Fibroblast of lung (primary cell): ENCODE data around the gene ACTL9. TPM values are rescaled to one million over a fixed set of nuclear protein-coding genes. Genes with fewer than 3 reads are reported as not detected.

ENCODE experiments used
- DNase-seq, 2 donors: peaks; one replicate each; pipeline versions ENCODE4 v3.0.0 to v3.0.0-alpha.2; 2010; ENCODE audit warnings: low read depth in 2 of 2
- H2AFZ ChIP-seq: 2 replicates; pipeline ENCODE4 v1.5.1; 2012; ENCODE audit warnings: low read length, control low read depth, inconsistent platforms
- H3K27ac ChIP-seq: 2 replicates; pipeline ENCODE4 v1.5.1; 2011; ENCODE audit warnings: low read length, control low read depth; ENCODE audit not compliant: insufficient read depth
- H3K27me3 ChIP-seq: 2 replicates; pipeline ENCODE4 v1.5.1; 2011; ENCODE audit warnings: mild to moderate bottlenecking, low read length; ENCODE audit not compliant: control insufficient read depth, insufficient read depth
- H3K36me3 ChIP-seq: 2 replicates; pipeline ENCODE4 v1.5.1; 2011; ENCODE audit warnings: low read length; ENCODE audit not compliant: control insufficient read depth, insufficient read depth
- H3K4me1 ChIP-seq: 2 replicates; pipeline ENCODE4 v1.5.1; 2011; ENCODE audit warnings: low read length; ENCODE audit not compliant: control insufficient read depth, insufficient read depth; ENCODE audit errors: extremely low read depth
- H3K4me2 ChIP-seq: 2 replicates; pipeline ENCODE4 v1.5.1; 2011; ENCODE audit warnings: low read length, control low read depth; ENCODE audit not compliant: insufficient read depth; ENCODE audit errors: extremely low read depth
- H3K4me3 ChIP-seq, 4 experiments: fragments of 200-600 bp in 1 of 4; sonication (generic) in 1 of 4; replicated peaks in 1 of 4; 2 replicates each; pipeline ENCODE4 v1.5.1; 2011 to 2016; ENCODE audit warnings: low read length in 4 of 4, low read depth in 3 of 4, mild to moderate bottlenecking in 3 of 4, control low read depth in 2 of 4, inconsistent platforms in 1 of 4, mixed read lengths in 1 of 4; ENCODE audit not compliant: insufficient read depth in 1 of 4; ENCODE audit errors: control extremely low read depth in 1 of 4
- H3K79me2 ChIP-seq: 2 replicates; pipeline ENCODE4 v1.5.1; 2012; ENCODE audit warnings: mild to moderate bottlenecking, low read length, inconsistent platforms; ENCODE audit not compliant: control insufficient read depth, insufficient read depth
- H3K9ac ChIP-seq: 2 replicates; pipeline ENCODE4 v1.5.1; 2011; ENCODE audit warnings: mild to moderate bottlenecking, low read length, control low read depth; ENCODE audit not compliant: insufficient read depth
- H3K9me3 ChIP-seq: 2 replicates; pipeline ENCODE4 v1.5.1; 2012; ENCODE audit warnings: low read depth, low read length; ENCODE audit not compliant: control insufficient read depth, insufficient read depth
- H4K20me1 ChIP-seq: 2 replicates; pipeline ENCODE4 v1.5.1; 2011; ENCODE audit warnings: low read length; ENCODE audit not compliant: control insufficient read depth, insufficient read depth; ENCODE audit errors: extremely low read depth
- CTCF ChIP-seq, 2 donors: IDR thresholded peaks in 1 of 2; conservative IDR thresholded peaks in 1 of 2; 1 replicate in 1 of 2; 2 replicates in 1 of 2; pipeline ENCODE4 v1.5.1; 2011 to 2012; ENCODE audit warnings: low read length in 2 of 2, control low read depth in 1 of 2, inconsistent platforms in 1 of 2, low read depth in 1 of 2, mild to moderate bottlenecking in 1 of 2
- EZH2 ChIP-seq: IDR thresholded peaks from 2 replicates; pipeline ENCODE4 v1.5.1; 2012; ENCODE audit warnings: low read length, control low read depth, mild to moderate bottlenecking; ENCODE audit errors: missing control alignments
- polyA plus RNA-seq, 2 donors: library from polyadenylated mRNA; depleted of rRNA in 1 of 2; stranded (reverse) in 1 of 2; unstranded in 1 of 2; fragments of >200 nt; gene quantifications; 2 replicates each; pipeline ENCODE4 v1.2.1, GENCODE V29; 2011 to 2012; ENCODE audit warnings: missing spikeins in 1 of 2
- total RNA-seq: library from RNA; depleted of rRNA; stranded (reverse); fragments of >200 nt; gene quantifications from 2 replicates; pipeline ENCODE4 v1.2.1, GENCODE V29; 2014

The ACTL9 gene
- total and polyA plus RNA-seq, 2 donors (not counting 1 experiment from before 2014, with no cell fraction given) = not detected

GRCh38 chr19:8682931-8683330, 15.7 kb downstream of the ACTL9 start:
- H2AFZ ChIP-seq = no peak overlapping the region
- H3K27ac ChIP-seq = no peak overlapping the region
- no peaks in the 10 kb centered on the region for H3K9me3 ChIP-seq
- H3K79me2 ChIP-seq = no peaks in the 10 kb centered on the region
- H3K4me3 ChIP-seq = no peak overlapping the region
- H3K27me3 ChIP-seq = no peaks in the 10 kb centered on the region
- no peak overlapping the region for H3K4me2 ChIP-seq
- DNase-seq = no peak
- H4K20me1 ChIP-seq = no peaks in the 10 kb centered on the region
- no peaks in the 10 kb centered on the region for H3K36me3 ChIP-seq
- no peak overlapping the region for H3K9ac ChIP-seq
- TF ChIP-seq CTCF (conservative IDR thresholded peaks at IDR 0.05 in 1 of 2, IDR thresholded peaks at IDR 0.05 in 1 of 2; ENCODE audit: low read depth in 1 of 2, low read length in 2 of 2) (no peak), EZH2 (no peak)
- no peaks in the 10 kb centered on the region for H3K4me1 ChIP-seq

GRCh38 chr19:8682472-8682871, 16.1 kb downstream of the ACTL9 start:
- Histone ChIP-seq H3K27ac (no peak overlapping the region), H3K4me2 (no peak overlapping the region), H3K27me3 (no peaks in the 10 kb centered on the region), H3K4me1 (no peaks in the 10 kb centered on the region), H2AFZ (no peak overlapping the region), H3K9me3 (no peaks in the 10 kb centered on the region), H3K79me2 (no peaks in the 10 kb centered on the region), H3K4me3 (no peak overlapping the region), H3K36me3 (no peaks in the 10 kb centered on the region), H4K20me1 (no peaks in the 10 kb centered on the region), H3K9ac (no peak overlapping the region)
- DNase-seq = no peak
- TF ChIP-seq CTCF (conservative IDR thresholded peaks at IDR 0.05 in 1 of 2, IDR thresholded peaks at IDR 0.05 in 1 of 2; ENCODE audit: low read depth in 1 of 2, low read length in 2 of 2) (no peak), EZH2 (no peak)

GRCh38 chr19:8681345-8682029, 17.1 kb downstream of the ACTL9 start:
- no peak overlapping the region for H3K4me3 ChIP-seq
- TF ChIP-seq CTCF (conservative IDR thresholded peaks at IDR 0.05 in 1 of 2, IDR thresholded peaks at IDR 0.05 in 1 of 2; ENCODE audit: low read depth in 1 of 2, low read length in 2 of 2) (no peak), EZH2 (no peak)
- H3K9me3 ChIP-seq = no peaks in the 10 kb centered on the region
- no peak overlapping the region for H3K27ac ChIP-seq
- H3K4me2 ChIP-seq = no peak overlapping the region
- no peak overlapping the region for H2AFZ ChIP-seq
- no peaks in the 10 kb centered on the region for H3K36me3 ChIP-seq
- no peak for DNase-seq
- no peaks in the 10 kb centered on the region for H3K27me3 ChIP-seq
- H4K20me1 ChIP-seq = no peaks in the 10 kb centered on the region
- H3K4me1 ChIP-seq = no peaks in the 10 kb centered on the region
- H3K79me2 ChIP-seq = no peaks in the 10 kb centered on the region
- no peak overlapping the region for H3K9ac ChIP-seq
